Measurements from ENCODE around the gene KNDC1.

Gene KNDC1

GRCh38 chr10:133199992-133200611, 40.1 kb downstream of the KNDC1 start:
- Histone ChIP-seq H3K36me3 (ENCODE audit: insufficient read depth, low read length) (no peaks in the 10 kb centered on the region), H3K9me3 (ENCODE audit: low read depth, low read length) (no peaks in the 10 kb centered on the region), H3K9ac (ENCODE audit: insufficient read length) (no peak overlapping the region), H3K27ac (no peak overlapping the region), H3K4me3 (no peak overlapping the region)
- DNase-seq (ENCODE audit: low read depth, low spot score) = no peak
- no peak for TF ChIP-seq POLR2AphosphoS5 (IDR thresholded peaks at IDR 0.05; ENCODE audit: borderline replicate concordance, low read depth, low read length)
- TF ChIP-seq EZH2 (IDR thresholded peaks at IDR 0.05) = no peak
- no peak for TF ChIP-seq FOXP2 (optimal IDR thresholded peaks at IDR 0.05; ENCODE audit: control extremely low read depth, extremely low read length, insufficient read depth)

- DNase-seq (ENCODE audit: low read depth, low spot score) = no peak
These were observed 40.6 kb downstream of the KNDC1 start for GRCh38 chr10:133200621-133201031.

GRCh38 chr10:133201151-133201947, 41.3 kb downstream of the KNDC1 start:
- Histone ChIP-seq H3K9ac (ENCODE audit: insufficient read length) (no peak overlapping the region), H3K36me3 (ENCODE audit: insufficient read depth, low read length) (no peaks in the 10 kb centered on the region), H3K27ac (no peak overlapping the region), H3K4me3 (no peak overlapping the region), H3K9me3 (ENCODE audit: low read depth, low read length) (no peaks in the 10 kb centered on the region)
- TF ChIP-seq POLR2AphosphoS5 (IDR thresholded peaks at IDR 0.05; ENCODE audit: borderline replicate concordance, low read depth, low read length) (no peak), FOXP2 (optimal IDR thresholded peaks at IDR 0.05; ENCODE audit: control extremely low read depth, extremely low read length, insufficient read depth) (no peak), EZH2 (IDR thresholded peaks at IDR 0.05) (no peak)
- no peak for DNase-seq (ENCODE audit: low read depth, low spot score)

More at GRCh38 chr10:133200621-133201031, 40.6 kb downstream of the KNDC1 start:
- H3K27ac ChIP-seq = no peak overlapping the region
- TF ChIP-seq FOXP2 (optimal IDR thresholded peaks at IDR 0.05; ENCODE audit: control extremely low read depth, extremely low read length, insufficient read depth) = no peak
- no peak for TF ChIP-seq POLR2AphosphoS5 (IDR thresholded peaks at IDR 0.05; ENCODE audit: borderline replicate concordance, low read depth, low read length)
- TF ChIP-seq EZH2 (IDR thresholded peaks at IDR 0.05) = no peak
- H3K4me3 ChIP-seq = no peak overlapping the region
- H3K9ac ChIP-seq (ENCODE audit: insufficient read length) = no peak overlapping the region
- H3K9me3 ChIP-seq (ENCODE audit: low read depth, low read length) = no peaks in the 10 kb centered on the region
- H3K36me3 ChIP-seq (ENCODE audit: insufficient read depth, low read length) = no peaks in the 10 kb centered on the region

- Histone ChIP-seq H3K4me3 (no peak overlapping the region), H3K27ac (no peak overlapping the region), H3K9me3 (ENCODE audit: low read depth, low read length) (no peaks in the 10 kb centered on the region), H3K9ac (ENCODE audit: insufficient read length) (no peak overlapping the region), H3K36me3 (ENCODE audit: insufficient read depth, low read length) (no peaks in the 10 kb centered on the region)
- TF ChIP-seq EZH2 (IDR thresholded peaks at IDR 0.05) (no peak), FOXP2 (optimal IDR thresholded peaks at IDR 0.05; ENCODE audit: control extremely low read depth, extremely low read length, insufficient read depth) (no peak)
- DNase-seq (ENCODE audit: low read depth, low spot score) = no peak
These were observed 42.1 kb downstream of the KNDC1 start for GRCh38 chr10:133201948-133202725.

GRCh38 chr10:133202778-133203651, 43.0 kb downstream of the KNDC1 start:
- Histone ChIP-seq H3K4me3 (no peak overlapping the region), H3K36me3 (ENCODE audit: insufficient read depth, low read length) (no peaks in the 10 kb centered on the region), H3K27ac (no peak overlapping the region), H3K9me3 (ENCODE audit: low read depth, low read length) (no peaks in the 10 kb centered on the region), H3K9ac (ENCODE audit: insufficient read length) (no peak overlapping the region)
- TF ChIP-seq EZH2 (IDR thresholded peaks at IDR 0.05) (no peak), POLR2AphosphoS5 (IDR thresholded peaks at IDR 0.05; ENCODE audit: borderline replicate concordance, low read depth, low read length) (no peak), FOXP2 (optimal IDR thresholded peaks at IDR 0.05; ENCODE audit: control extremely low read depth, extremely low read length, insufficient read depth) (no peak)
- DNase-seq (ENCODE audit: low read depth, low spot score) = no peak

GRCh38 chr10:133203652-133204195, 43.7 kb downstream of the KNDC1 start:
- H3K36me3 ChIP-seq (ENCODE audit: insufficient read depth, low read length) = no peaks in the 10 kb centered on the region
- H3K4me3 ChIP-seq = no peak overlapping the region
- DNase-seq (ENCODE audit: low read depth, low spot score) = no peak
- TF ChIP-seq FOXP2 (optimal IDR thresholded peaks at IDR 0.05; ENCODE audit: control extremely low read depth, extremely low read length, insufficient read depth) (no peak), POLR2AphosphoS5 (IDR thresholded peaks at IDR 0.05; ENCODE audit: borderline replicate concordance, low read depth, low read length) (no peak), EZH2 (IDR thresholded peaks at IDR 0.05) (no peak)
- H3K9me3 ChIP-seq (ENCODE audit: low read depth, low read length) = no peaks in the 10 kb centered on the region
- no peak overlapping the region for H3K27ac ChIP-seq
- H3K9ac ChIP-seq (ENCODE audit: insufficient read length) = no peak overlapping the region

- Histone ChIP-seq H3K9ac (ENCODE audit: insufficient read length) (no peak overlapping the region), H3K4me3 (no peak overlapping the region)
These were observed 44.4 kb downstream of the KNDC1 start for GRCh38 chr10:133204226-133205015.

More at GRCh38 chr10:133204226-133205015, 44.4 kb downstream of the KNDC1 start:
- no peaks in the 10 kb centered on the region for H3K36me3 ChIP-seq (ENCODE audit: insufficient read depth, low read length)
- H3K9me3 ChIP-seq (ENCODE audit: low read depth, low read length) = no peaks in the 10 kb centered on the region
- H3K27ac ChIP-seq = no peak overlapping the region
- no peak for TF ChIP-seq EZH2 (IDR thresholded peaks at IDR 0.05)
- no peak for TF ChIP-seq FOXP2 (optimal IDR thresholded peaks at IDR 0.05; ENCODE audit: control extremely low read depth, extremely low read length, insufficient read depth)
- DNase-seq (ENCODE audit: low read depth, low spot score) = no peak

All from SK-N-MC (cell line).